Lower lobe of right lung (tissue), 2 donors: ENCODE measurements around the gene FBXW12. TPM values are rescaled to one million over a fixed set of nuclear protein-coding genes. Genes with fewer than 3 reads are reported as not detected.

ENCODE experiments used
- ATAC-seq, 2 donors: fragments of 200-7000 bp; cut with Tn5 transposase; one replicate each; pipeline ENCODE4 v1.9.1; 2020 to 2022; ENCODE audit warnings: mild to moderate bottlenecking in 2 of 2, moderate library complexity in 2 of 2
- DNase-seq: peaks from one replicate; pipeline ENCODE4 v3.0.0-alpha.2; 2020
- H3K27ac ChIP-seq: fragments of 200-600 bp; one replicate; pipeline ENCODE4 v1.8.0; 2022
- H3K27me3 ChIP-seq: fragments of 200-600 bp; one replicate; pipeline ENCODE4 v1.8.0; 2022; ENCODE audit warnings: low read depth
- H3K36me3 ChIP-seq: fragments of 200-600 bp; one replicate; pipeline ENCODE4 v1.8.0; 2022; ENCODE audit warnings: mild to moderate bottlenecking
- H3K4me1 ChIP-seq: fragments of 200-600 bp; one replicate; pipeline ENCODE4 v1.8.0; 2022
- H3K4me3 ChIP-seq: fragments of 200-600 bp; one replicate; pipeline ENCODE4 v1.8.0; 2022; ENCODE audit warnings: mild to moderate bottlenecking
- H3K9me3 ChIP-seq: fragments of 200-600 bp; one replicate; pipeline ENCODE4 v1.8.0; 2022
- CTCF ChIP-seq: fragments of 200-600 bp; IDR thresholded peaks from one replicate; pipeline ENCODE4 v1.8.0; 2022; ENCODE audit warnings: antibody characterized with exemption, mild to moderate bottlenecking
- intact Hi-C: fragments of 100-400 bp; cut with DNase I; formaldehyde crosslinking; loops from one replicate; pipeline ENCODE4 v1.11.0; 2022
- total RNA-seq: library from RNA; stranded (reverse); fragmentation: NEBNext Ultra II Directional; extraction: Animal tissue kit (Norgen Biotek cat#: 25700); gene quantifications from one replicate; pipeline ENCODE4 v1.2.1, GENCODE V29; 2021
- donor health status: DM: no; HTN: yes; CAD: no; lungs with severe emphysema.

The FBXW12 gene
- total RNA-seq, 1 donor from 2014 or later: not detected

GRCh38 chr3:48441940-48442339 lies 69.9 kb downstream of the FBXW12 start:
- TF ChIP-seq CTCF: no peak
- Histone ChIP-seq H3K27me3 (no peaks in the 10 kb centered on the region), H3K4me3 (no peak overlapping the region), H3K9me3 (no peaks in the 10 kb centered on the region), H3K27ac (no peak overlapping the region), H3K36me3 (peaks cover 39% of the 10 kb centered on the region), H3K4me1 (peaks cover 26% of the 10 kb centered on the region)
- ATAC-seq (no peak), DNase-seq (no peak)
- intact Hi-C loops: no loop called here

Other genes with a start within 250 kb of the FBXW12 start
- gene CDC25A, start 183.8 kb upstream of the FBXW12 start, total RNA-seq: 0.83 TPM
- 2.3 TPM for gene CAMP, start 148.7 kb upstream of the FBXW12 start, total RNA-seq
- 23.8 TPM for gene ZNF589, start 131.1 kb upstream of the FBXW12 start, total RNA-seq
- gene NME6, start 70.9 kb upstream of the FBXW12 start, total RNA-seq: 34.7 TPM
- gene SPINK8, start 38.6 kb upstream of the FBXW12 start, total RNA-seq: not detected
- gene PLXNB1, start 57.9 kb downstream of the FBXW12 start, total RNA-seq: 94.3 TPM
- 8.6 TPM for gene CCDC51, start 67.9 kb downstream of the FBXW12 start, total RNA-seq
- 153 TPM for gene TMA7, start 68.0 kb downstream of the FBXW12 start, total RNA-seq
- gene ATRIP, start 74.5 kb downstream of the FBXW12 start, total RNA-seq: 5.9 TPM
- 187 TPM for gene SHISA5, start 132.0 kb downstream of the FBXW12 start, total RNA-seq
- 12.9 TPM for gene PFKFB4, start 184.6 kb downstream of the FBXW12 start, total RNA-seq
- gene UCN2, start 191.6 kb downstream of the FBXW12 start, total RNA-seq: 0.32 TPM
- 2.6 TPM for gene COL7A1, start 223.1 kb downstream of the FBXW12 start, total RNA-seq
- gene UQCRC1, start 237.4 kb downstream of the FBXW12 start, total RNA-seq: 121 TPM
- gene TMEM89, start 249.6 kb downstream of the FBXW12 start, total RNA-seq: not detected